GM18858 (cell line): ENCODE measurements around the gene APBA2.

Experiments used
- ATAC-seq: cut with Tn5 transposase; IDR thresholded peaks from one replicate; pipeline ENCODE4 v1.9.1; 2021; ENCODE audit not compliant: unreplicated experiment

The APBA2 gene

GRCh38 chr15:28933710-28934445, 48.1 kb downstream of the APBA2 start:
- no peak for ATAC-seq

- no peak for ATAC-seq
Measured at GRCh38 chr15:28934645-28935044, 48.9 kb downstream of the APBA2 start.

GRCh38 chr15:28935316-28935715, 49.5 kb downstream of the APBA2 start:
- ATAC-seq, result no peak

- ATAC-seq, result no peak
Measured at GRCh38 chr15:28936081-28936480, 50.3 kb downstream of the APBA2 start.

- no peak for ATAC-seq
Measured at GRCh38 chr15:28936481-28936881, 50.7 kb downstream of the APBA2 start.

GRCh38 chr15:28937271-28937670, 51.5 kb downstream of the APBA2 start:
- no peak for ATAC-seq

- ATAC-seq, result no peak
Measured at GRCh38 chr15:28942046-28942445, 56.3 kb downstream of the APBA2 start.

- no peak for ATAC-seq
Measured at GRCh38 chr15:28942571-28942970, 56.8 kb downstream of the APBA2 start.

- no peak for ATAC-seq
Measured at GRCh38 chr15:28943146-28943545, 57.4 kb downstream of the APBA2 start.

GRCh38 chr15:28943611-28944230, 57.9 kb downstream of the APBA2 start:
- ATAC-seq, result no peak

- ATAC-seq, result no peak
Measured at GRCh38 chr15:28944286-28944685, 58.5 kb downstream of the APBA2 start.

GRCh38 chr15:28944696-28945300, 59.0 kb downstream of the APBA2 start:
- ATAC-seq, result no peak

GRCh38 chr15:28945626-28946230, 60.0 kb downstream of the APBA2 start:
- no peak for ATAC-seq

- ATAC-seq, result no peak
Measured at GRCh38 chr15:28946803-28947202, 61.0 kb downstream of the APBA2 start.

GRCh38 chr15:28947221-28947674, 61.5 kb downstream of the APBA2 start:
- ATAC-seq, result no peak

GRCh38 chr15:28948036-28948435, 62.3 kb downstream of the APBA2 start:
- ATAC-seq, result no peak

- no peak for ATAC-seq
Measured at GRCh38 chr15:28950916-28951315, 65.1 kb downstream of the APBA2 start.

GRCh38 chr15:28952666-28953491, 67.1 kb downstream of the APBA2 start:
- no peak for ATAC-seq

GRCh38 chr15:28953573-28954195, 67.9 kb downstream of the APBA2 start:
- ATAC-seq, result no peak

GRCh38 chr15:28954466-28955159, 68.8 kb downstream of the APBA2 start:
- no peak for ATAC-seq
